Peyer's patch (tissue), 4 donors: ENCODE results near the gene PTGIR.

Experiments used
- CTCF ChIP-seq, 6 experiments: fragments of 450-650 bp in 4 of 6; fragments of 200-600 bp in 2 of 6; sonication (generic) in 1 of 6; IDR thresholded peaks; one replicate each; pipeline ENCODE4 v1.5.1; 2017 to 2019; ENCODE audit warnings: antibody characterized with exemption in 6 of 6, mild to moderate bottlenecking in 3 of 6, moderate library complexity in 1 of 6
- POLR2A ChIP-seq, 2 donors: fragments of 450-650 bp; IDR thresholded peaks; one replicate each; pipeline ENCODE4 v1.5.1; 2017; ENCODE audit warnings: antibody characterized with exemption in 2 of 2, mild to moderate bottlenecking in 2 of 2, moderate library complexity in 2 of 2

GRCh38 chr19:46650445-46650844 lies 25.6 kb upstream of the PTGIR start:
- TF ChIP-seq CTCF (IDR thresholded peaks at IDR 0.05) (no peak), POLR2A (IDR thresholded peaks at IDR 0.05) (no peak)
